ENCODE data around the gene SCN8A. TPM values are rescaled to one million over a fixed set of nuclear protein-coding genes. Genes with fewer than 3 reads are reported as not detected.

SCN8A gene
- total RNA-seq, 1 donor from 2014 or later: 2.0 TPM

- H3K4me1 ChIP-seq: no peaks in the 10 kb centered on the region
- no peaks in the 10 kb centered on the region for H3K9me3 ChIP-seq
- DNase-seq (ENCODE audit: low spot score in 2 of 2): no peak
- intact Hi-C loops (cut with DNase I): no loop called here
- H3K27ac ChIP-seq: no peak overlapping the region
- H3K4me3 ChIP-seq: peak overlapping the region in 1 of 2 donors; percentile 43
- TF ChIP-seq CTCF (IDR thresholded peaks at IDR 0.05): peak in 1 of 3 experiments; percentile 22
- H3K27me3 ChIP-seq: no peaks in the 10 kb centered on the region
- no peaks in the 10 kb centered on the region for H3K36me3 ChIP-seq
Observed at GRCh38 chr12:51721282-51721940, 130.4 kb downstream of the SCN8A start.

GRCh38 chr12:51722431-51722830, 131.4 kb downstream of the SCN8A start:
- no peak for DNase-seq (ENCODE audit: low spot score in 2 of 2)
- TF ChIP-seq CTCF (IDR thresholded peaks at IDR 0.05): no peak
- H3K36me3 ChIP-seq: no peaks in the 10 kb centered on the region
- H3K9me3 ChIP-seq: no peaks in the 10 kb centered on the region
- no peak overlapping the region for H3K4me3 ChIP-seq
- intact Hi-C loops (cut with DNase I): no loop called here
- no peaks in the 10 kb centered on the region for H3K27me3 ChIP-seq
- H3K4me1 ChIP-seq: no peaks in the 10 kb centered on the region
- H3K27ac ChIP-seq: no peak overlapping the region

GRCh38 chr12:51726161-51726560, 135.1 kb downstream of the SCN8A start:
- Histone ChIP-seq H3K4me1 (no peaks in the 10 kb centered on the region), H3K4me3 (no peak overlapping the region), H3K9me3 (no peaks in the 10 kb centered on the region), H3K36me3 (no peaks in the 10 kb centered on the region), H3K27me3 (no peaks in the 10 kb centered on the region), H3K27ac (no peak overlapping the region)
- no peak for DNase-seq (ENCODE audit: low spot score in 2 of 2)
- intact Hi-C loops (cut with DNase I): no loop called here
- TF ChIP-seq CTCF (IDR thresholded peaks at IDR 0.05): no peak

- no peaks in the 10 kb centered on the region for H3K27me3 ChIP-seq
- no peaks in the 10 kb centered on the region for H3K4me1 ChIP-seq
- TF ChIP-seq CTCF (IDR thresholded peaks at IDR 0.05): no peak
- no peak for DNase-seq (ENCODE audit: low spot score in 2 of 2)
- no peaks in the 10 kb centered on the region for H3K9me3 ChIP-seq
- intact Hi-C loops (cut with DNase I): no loop called here
- H3K27ac ChIP-seq: no peak overlapping the region
- no peaks in the 10 kb centered on the region for H3K36me3 ChIP-seq
- H3K4me3 ChIP-seq: no peak overlapping the region
Observed at GRCh38 chr12:51726931-51727330, 135.9 kb downstream of the SCN8A start.

GRCh38 chr12:51729331-51729730, 138.3 kb downstream of the SCN8A start:
- no peak for DNase-seq (ENCODE audit: low spot score in 2 of 2)
- Histone ChIP-seq H3K27ac (no peak overlapping the region), H3K27me3 (no peaks in the 10 kb centered on the region), H3K9me3 (peaks cover 0 to 5% of the 10 kb centered on the region in 2 donors), H3K36me3 (no peaks in the 10 kb centered on the region), H3K4me1 (no peaks in the 10 kb centered on the region), H3K4me3 (no peak overlapping the region)
- intact Hi-C loops (cut with DNase I): no loop called here
- no peak for TF ChIP-seq CTCF (IDR thresholded peaks at IDR 0.05)

- Histone ChIP-seq H3K27ac (no peak overlapping the region), H3K27me3 (no peaks in the 10 kb centered on the region), H3K9me3 (peaks cover 0 to 5% of the 10 kb centered on the region in 2 donors), H3K4me3 (no peak overlapping the region), H3K4me1 (no peaks in the 10 kb centered on the region), H3K36me3 (no peaks in the 10 kb centered on the region)
- intact Hi-C loops (cut with DNase I): no loop called here
- no peak for DNase-seq (ENCODE audit: low spot score in 2 of 2)
- no peak for TF ChIP-seq CTCF (IDR thresholded peaks at IDR 0.05)
Observed at GRCh38 chr12:51730745-51731144, 139.7 kb downstream of the SCN8A start.
